Tibial artery (tissue), 4 donors: ENCODE results near the gene DAPP1.
A peak's percentile ranks its signal among the peaks of the same experiment; 100 is the strongest.

Experiments used
- DNase-seq, 2 donors: peaks; one replicate each; pipeline ENCODE4 v3.0.0-alpha.2; 2019
- H3K27ac ChIP-seq, 2 donors: fragments of 200-600 bp; sonication (generic) in 1 of 2; 1 replicate in 1 of 2; 2 replicates in 1 of 2; pipeline ENCODE4 v1.5.1; 2018 to 2019; ENCODE audit warnings: mild to moderate bottlenecking in 1 of 2
- H3K27me3 ChIP-seq, 2 donors: fragments of 200-600 bp; sonication (generic) in 1 of 2; one replicate each; pipeline versions ENCODE4 v1.5.1 to v1.6.0; 2016 to 2019
- H3K36me3 ChIP-seq, 3 donors: fragments of 200-600 bp; sonication (generic) in 2 of 3; one replicate each; pipeline ENCODE4 v1.5.1; 2016 to 2019; ENCODE audit warnings: mild to moderate bottlenecking in 2 of 3
- H3K4me1 ChIP-seq, 4 donors: fragments of 200-600 bp; sonication (generic) in 2 of 4; 1 replicate in 3 of 4; 2 replicates in 1 of 4; pipeline ENCODE4 v1.5.1; 2016 to 2019
- H3K4me3 ChIP-seq, 2 donors: fragments of 200-600 bp; sonication (generic) in 1 of 2; 1 replicate in 1 of 2; 2 replicates in 1 of 2; pipeline ENCODE4 v1.5.1; 2018 to 2019; ENCODE audit warnings: mild to moderate bottlenecking in 2 of 2
- H3K9me3 ChIP-seq, 3 donors: fragments of 200-600 bp; sonication (generic) in 1 of 3; one replicate each; pipeline ENCODE4 v1.5.1; 2016 to 2019
- intact Hi-C: fragments of 100-400 bp; cut with DNase I; formaldehyde crosslinking; loops from one replicate; pipeline ENCODE4 v1.15.0; 2023; ENCODE audit warnings: low total_unique reads
- TF ChIP-seq, protein P1 (sequence below), 2 experiments: fragments of 200-600 bp in 1 of 2; fragments of 450-650 bp in 1 of 2; IDR thresholded peaks; one replicate each; pipeline ENCODE4 v1.5.1; 2017 to 2019; ENCODE audit warnings: antibody characterized with exemption in 2 of 2, mild to moderate bottlenecking in 1 of 2, moderate library complexity in 1 of 2

Gene DAPP1

GRCh38 chr4:99893839-99894160 lies 77.2 kb downstream of the DAPP1 start:
- DNase-seq, result no peak
- Histone ChIP-seq H3K9me3 (no peaks in the 10 kb centered on the region), H3K27me3 (no peaks in the 10 kb centered on the region), H3K36me3 (peaks cover 0 to 7% (median 0%) of the 10 kb centered on the region in 3 donors), H3K4me3 (peak overlapping the region; percentile 69 to 82), H3K27ac (peak overlapping the region; percentile 87 to 88), H3K4me1 (peaks cover 0 to 45% (median 17%) of the 10 kb centered on the region in 4 donors)
- TF ChIP-seq, protein P1, sequence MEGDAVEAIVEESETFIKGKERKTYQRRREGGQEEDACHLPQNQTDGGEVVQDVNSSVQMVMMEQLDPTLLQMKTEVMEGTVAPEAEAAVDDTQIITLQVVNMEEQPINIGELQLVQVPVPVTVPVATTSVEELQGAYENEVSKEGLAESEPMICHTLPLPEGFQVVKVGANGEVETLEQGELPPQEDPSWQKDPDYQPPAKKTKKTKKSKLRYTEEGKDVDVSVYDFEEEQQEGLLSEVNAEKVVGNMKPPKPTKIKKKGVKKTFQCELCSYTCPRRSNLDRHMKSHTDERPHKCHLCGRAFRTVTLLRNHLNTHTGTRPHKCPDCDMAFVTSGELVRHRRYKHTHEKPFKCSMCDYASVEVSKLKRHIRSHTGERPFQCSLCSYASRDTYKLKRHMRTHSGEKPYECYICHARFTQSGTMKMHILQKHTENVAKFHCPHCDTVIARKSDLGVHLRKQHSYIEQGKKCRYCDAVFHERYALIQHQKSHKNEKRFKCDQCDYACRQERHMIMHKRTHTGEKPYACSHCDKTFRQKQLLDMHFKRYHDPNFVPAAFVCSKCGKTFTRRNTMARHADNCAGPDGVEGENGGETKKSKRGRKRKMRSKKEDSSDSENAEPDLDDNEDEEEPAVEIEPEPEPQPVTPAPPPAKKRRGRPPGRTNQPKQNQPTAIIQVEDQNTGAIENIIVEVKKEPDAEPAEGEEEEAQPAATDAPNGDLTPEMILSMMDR (IDR thresholded peaks at IDR 0.05), result no peak
- intact Hi-C loops, result loop anchor here (5.0 kb wide), 2 partner anchors 54 to 331 kb away; partner anchors contain the start of genes DNAJB14 and TRMT10A

DNA sequence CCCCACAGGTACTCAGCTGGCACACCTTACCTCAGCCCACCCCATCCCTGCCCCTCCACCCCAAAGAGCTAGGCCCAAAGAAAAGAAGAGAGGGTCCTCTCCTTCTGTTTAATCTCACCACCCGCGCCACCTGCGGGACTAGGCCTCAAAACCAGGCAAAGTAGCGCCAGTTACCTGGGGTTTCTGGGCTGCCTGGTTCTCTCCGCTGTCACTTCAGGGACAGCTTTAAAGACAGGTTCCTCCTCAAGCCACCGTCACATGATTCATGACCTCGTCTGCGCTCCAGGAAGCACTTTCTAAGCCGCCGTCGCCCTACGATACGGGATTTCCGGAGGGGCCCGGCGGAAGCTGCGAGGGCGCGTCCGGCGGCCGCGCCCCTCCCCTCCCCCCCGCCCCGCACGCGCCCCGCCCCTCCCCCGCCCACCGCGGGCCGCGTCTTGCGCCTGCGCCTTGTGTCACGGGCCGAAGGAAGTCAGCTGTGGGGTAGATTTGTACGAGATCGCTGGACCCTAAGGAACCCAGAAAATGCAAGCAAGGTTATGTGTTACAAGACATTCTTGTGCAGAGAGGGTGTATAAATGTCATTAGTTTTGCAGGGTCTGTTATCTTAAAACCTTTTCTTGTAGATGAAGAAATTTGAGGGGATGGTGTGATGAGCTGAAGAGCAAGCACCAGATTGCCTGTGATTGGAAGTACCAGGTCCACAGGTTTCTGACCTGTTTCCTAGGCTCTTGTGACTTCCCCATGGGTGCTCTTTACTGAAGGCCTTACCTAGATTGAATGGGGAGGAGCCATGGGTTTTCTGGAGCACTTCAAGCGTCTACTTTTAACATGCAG lies 77.8 kb downstream of the DAPP1 start, which contains the start of gene LAMTOR3:
Gene LAMTOR3 (minus strand): TSS at position 267 of the 837 bp plus-strand sequence. CDS start 464 bp downstream, outside the sequence.
- TF ChIP-seq, protein P1 (IDR thresholded peaks at IDR 0.05), result no peak
- intact Hi-C loops, result loop anchor here (5.0 kb wide), 2 partner anchors 53 to 332 kb away; partner anchors contain the start of genes DNAJB14 and TRMT10A

DNA sequence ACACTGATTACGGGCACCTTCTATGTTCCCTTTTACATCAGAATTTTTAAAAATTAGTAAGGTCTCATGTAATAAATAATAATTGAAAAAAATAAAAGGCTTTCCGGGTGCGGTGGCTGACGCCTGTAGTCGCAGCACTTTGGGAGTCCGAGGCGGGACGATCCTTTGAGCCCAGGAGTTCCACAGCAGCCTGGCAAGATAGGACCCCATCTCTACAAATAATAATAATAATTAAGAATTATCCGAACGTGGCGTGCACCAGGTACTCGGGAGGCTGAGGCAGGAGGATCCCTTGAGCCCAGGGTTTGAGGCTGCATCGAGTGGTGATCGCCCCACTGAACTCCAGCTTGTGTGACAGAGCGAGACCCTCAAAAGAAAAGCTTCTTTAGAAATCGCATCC lies 78.4 kb downstream of the DAPP1 start:
- Histone ChIP-seq H3K27me3 (no peaks in the 10 kb centered on the region), H3K9me3 (no peaks in the 10 kb centered on the region), H3K27ac (peak overlapping the region; percentile 87 to 88), H3K4me3 (peak overlapping the region; percentile 69 to 82), H3K4me1 (peaks cover 0 to 36% (median 17%) of the 10 kb centered on the region in 4 donors), H3K36me3 (peaks cover 0 to 9% (median 5%) of the 10 kb centered on the region in 3 donors)
- intact Hi-C loops, result loop anchor here (5.0 kb wide), 2 partner anchors 52 to 333 kb away; partner anchors contain the start of genes DNAJB14 and TRMT10A
- no peak for DNase-seq
- TF ChIP-seq, protein P1 (IDR thresholded peaks at IDR 0.05), result no peak

More for the DNA sequence above, 77.8 kb downstream of the DAPP1 start, which contains the start of gene LAMTOR3:
- peak within 1 kb of the TSS; percentile 87 to 88 for H3K27ac ChIP-seq
- DNase-seq, result peak; percentile 92 to 95
- peaks cover 0 to 4% (median 2%) of the 10 kb centered on the region in 3 donors for H3K36me3 ChIP-seq
- H3K4me1 ChIP-seq, result peaks cover 0 to 39% (median 17%) of the 10 kb centered on the region in 4 donors
- peak within 1 kb of the TSS; percentile 69 to 82 for H3K4me3 ChIP-seq
- no peaks in the 10 kb centered on the region for H3K27me3 ChIP-seq
- no peaks in the 10 kb centered on the region for H3K9me3 ChIP-seq

DNA sequence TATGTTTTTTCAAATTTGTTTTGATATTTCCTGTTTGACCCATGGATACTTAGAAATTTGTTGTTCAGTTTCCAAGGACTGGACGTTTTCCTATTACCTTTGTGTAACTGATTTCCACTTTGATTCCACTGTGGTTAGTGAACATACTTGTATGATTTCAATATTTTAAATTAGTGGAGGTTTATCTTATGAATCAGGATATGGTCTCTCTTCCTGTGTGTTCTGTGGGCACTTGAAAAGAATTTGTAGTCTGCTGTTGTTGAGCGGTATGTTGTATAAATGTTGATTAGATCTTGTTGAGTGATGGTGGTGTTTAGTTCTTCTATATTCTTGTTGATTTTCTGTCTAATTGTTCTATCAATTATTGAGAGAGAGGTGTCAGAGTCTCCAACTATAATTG lies 98.8 kb downstream of the DAPP1 start:
- H3K27ac ChIP-seq, result no peak overlapping the region
- TF ChIP-seq, protein P1 (IDR thresholded peaks at IDR 0.05), result no peak
- no peaks in the 10 kb centered on the region for H3K4me1 ChIP-seq
- no peak for DNase-seq
- H3K36me3 ChIP-seq, result peaks cover 25 to 29% (median 29%) of the 10 kb centered on the region in 3 donors
- intact Hi-C loops, result no loop called here
- H3K9me3 ChIP-seq, result no peaks in the 10 kb centered on the region
- H3K4me3 ChIP-seq, result no peak overlapping the region
- no peaks in the 10 kb centered on the region for H3K27me3 ChIP-seq

DNA sequence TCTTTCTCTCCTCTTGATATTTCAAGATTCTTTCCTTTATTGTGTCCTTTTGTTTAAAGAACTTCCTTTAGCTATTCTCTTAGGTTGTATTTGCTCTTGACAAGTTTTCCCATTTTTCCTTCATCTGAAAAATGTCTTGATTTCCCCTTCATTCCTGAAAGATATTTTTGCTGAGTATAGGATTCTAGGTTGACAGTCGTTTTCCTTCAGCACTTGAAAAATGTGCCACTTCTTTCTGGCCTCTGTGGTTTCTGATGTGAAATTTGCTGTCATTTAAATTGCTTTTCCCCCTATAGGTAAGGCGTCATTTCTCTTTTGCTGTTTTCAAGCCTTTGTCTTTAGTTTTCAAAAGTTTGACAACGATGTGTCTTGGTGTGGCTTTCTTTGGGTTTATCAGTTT lies 100.9 kb downstream of the DAPP1 start:
- H3K36me3 ChIP-seq, result peaks cover 25 to 37% (median 29%) of the 10 kb centered on the region in 3 donors
- no peak for DNase-seq
- intact Hi-C loops, result no loop called here
- H3K4me3 ChIP-seq, result no peak overlapping the region
- TF ChIP-seq, protein P1 (IDR thresholded peaks at IDR 0.05), result no peak
- H3K4me1 ChIP-seq, result no peaks in the 10 kb centered on the region
- no peaks in the 10 kb centered on the region for H3K9me3 ChIP-seq
- no peaks in the 10 kb centered on the region for H3K27me3 ChIP-seq
- H3K27ac ChIP-seq, result no peak overlapping the region
